Transverse colon (tissue), 3 donors: Measurements from ENCODE around the gene C1orf159.

Experiments used
- CTCF ChIP-seq, 5 experiments: fragments of 200-600 bp in 3 of 5; fragments of 450-650 bp in 2 of 5; sonication (generic) in 3 of 5; IDR thresholded peaks; 1 replicate in 2 of 5; 2 replicates in 3 of 5; pipeline ENCODE4 v1.5.1; 2016 to 2017; ENCODE audit warnings: antibody characterized with exemption in 5 of 5, inconsistent platforms in 3 of 5, mild to moderate bottlenecking in 2 of 5, moderate library complexity in 1 of 5
- EP300 ChIP-seq: sonication (generic); formaldehyde crosslinking; IDR thresholded peaks from one replicate; pipeline ENCODE4 v1.6.1; 2017; ENCODE audit warnings: antibody characterized with exemption, low read depth
- POLR2A ChIP-seq: fragments of 450-650 bp; IDR thresholded peaks from one replicate; pipeline ENCODE4 v1.6.1; 2016; ENCODE audit warnings: antibody characterized with exemption, mild to moderate bottlenecking, moderate library complexity

GRCh38 chr1:1132956-1133750 lies 17.3 kb upstream of the C1orf159 start:
- no peak for TF ChIP-seq CTCF (IDR thresholded peaks at IDR 0.05)
- no peak for TF ChIP-seq EP300
- TF ChIP-seq POLR2A: peak; percentile 78
